Lower leg skin (tissue), 4 donors: Measurements from ENCODE around the gene DNPEP. TPM values are rescaled to one million over a fixed set of nuclear protein-coding genes. Genes with fewer than 3 reads are reported as not detected.
A peak's percentile ranks its signal among the peaks of the same experiment; 100 is the strongest.

Source experiments
- DNase-seq, 2 donors: peaks; one replicate each; pipeline ENCODE4 v3.0.0-alpha.2; 2019; ENCODE audit warnings: low spot score in 2 of 2
- H3K4me3 ChIP-seq: fragments of 200-600 bp; sonication (generic); 2 replicates; pipeline ENCODE4 v1.5.1; 2017; ENCODE audit warnings: mild to moderate bottlenecking, low read depth; ENCODE audit not compliant: poor library complexity, severe bottlenecking
- POLR2A ChIP-seq, 2 donors: fragments of 450-650 bp; IDR thresholded peaks; one replicate each; pipeline ENCODE4 v1.6.1; 2016 to 2017; ENCODE audit warnings: antibody characterized with exemption in 2 of 2, mild to moderate bottlenecking in 1 of 2, moderate library complexity in 1 of 2
- WGBS, 2 donors: methylation state at CpG; one replicate each; pipeline ENCODE4 v1.1.5; 2018; 5-methylcytosine and 5-hydroxymethylcytosine counted together
- intact Hi-C: fragments of 100-400 bp; cut with DNase I; formaldehyde crosslinking; loops from one replicate; pipeline ENCODE4 v1.15.0; 2023; ENCODE audit warnings: low total_unique reads
- total RNA-seq, 4 donors: library from RNA; depleted of rRNA; stranded (reverse); fragments of >200 nt; gene quantifications; one replicate each; pipeline ENCODE4 v1.1.0, GENCODE V29; 2016
- TF ChIP-seq, protein P1 (sequence below), 3 donors: fragments of 450-650 bp; IDR thresholded peaks; one replicate each; pipeline ENCODE4 v1.5.1; 2016; ENCODE audit warnings: antibody characterized with exemption in 3 of 3, mild to moderate bottlenecking in 3 of 3, moderate library complexity in 2 of 3

DNPEP gene
- total RNA-seq, 4 donors from 2014 or later, result 52.7 to 64.0 (median 57.6) TPM

GRCh38 chr2:219405451-219405850 is 17.7 kb upstream of the DNPEP start:
- TF ChIP-seq, protein P1, sequence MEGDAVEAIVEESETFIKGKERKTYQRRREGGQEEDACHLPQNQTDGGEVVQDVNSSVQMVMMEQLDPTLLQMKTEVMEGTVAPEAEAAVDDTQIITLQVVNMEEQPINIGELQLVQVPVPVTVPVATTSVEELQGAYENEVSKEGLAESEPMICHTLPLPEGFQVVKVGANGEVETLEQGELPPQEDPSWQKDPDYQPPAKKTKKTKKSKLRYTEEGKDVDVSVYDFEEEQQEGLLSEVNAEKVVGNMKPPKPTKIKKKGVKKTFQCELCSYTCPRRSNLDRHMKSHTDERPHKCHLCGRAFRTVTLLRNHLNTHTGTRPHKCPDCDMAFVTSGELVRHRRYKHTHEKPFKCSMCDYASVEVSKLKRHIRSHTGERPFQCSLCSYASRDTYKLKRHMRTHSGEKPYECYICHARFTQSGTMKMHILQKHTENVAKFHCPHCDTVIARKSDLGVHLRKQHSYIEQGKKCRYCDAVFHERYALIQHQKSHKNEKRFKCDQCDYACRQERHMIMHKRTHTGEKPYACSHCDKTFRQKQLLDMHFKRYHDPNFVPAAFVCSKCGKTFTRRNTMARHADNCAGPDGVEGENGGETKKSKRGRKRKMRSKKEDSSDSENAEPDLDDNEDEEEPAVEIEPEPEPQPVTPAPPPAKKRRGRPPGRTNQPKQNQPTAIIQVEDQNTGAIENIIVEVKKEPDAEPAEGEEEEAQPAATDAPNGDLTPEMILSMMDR (IDR thresholded peaks at IDR 0.05), result no peak
- TF ChIP-seq POLR2A (IDR thresholded peaks at IDR 0.05), result no peak
- no peak overlapping the region for H3K4me3 ChIP-seq
- no peak for DNase-seq
- intact Hi-C loops, result loop anchor here (5.0 kb wide), 1 partner anchor 127 kb away; no protein-coding TSS in a partner anchor
- WGBS, 2 donors, result 76 to 89% methylated on average over 6 to 9 of the region's 9 CpGs

GRCh38 chr2:219404954-219405353 is 17.2 kb upstream of the DNPEP start:
- WGBS, 2 donors, result 78 to 96% methylated on average over 5 to 7 of the region's 7 CpGs
- intact Hi-C loops, result loop anchor here (5.0 kb wide), 1 partner anchor 127 kb away; no protein-coding TSS in a partner anchor
- no peak overlapping the region for H3K4me3 ChIP-seq
- TF ChIP-seq, protein P1 (IDR thresholded peaks at IDR 0.05), result no peak
- TF ChIP-seq POLR2A (IDR thresholded peaks at IDR 0.05), result no peak
- no peak for DNase-seq

GRCh38 chr2:219404291-219404910 is 16.7 kb upstream of the DNPEP start:
- intact Hi-C loops, result no loop called here
- no peak overlapping the region for H3K4me3 ChIP-seq
- DNase-seq, result no peak
- TF ChIP-seq POLR2A (IDR thresholded peaks at IDR 0.05), result no peak
- TF ChIP-seq, protein P1 (IDR thresholded peaks at IDR 0.05), result no peak
- WGBS, 2 donors, result 76 to 81% methylated on average over 10 of the region's 10 CpGs

GRCh38 chr2:219403861-219404260 is 16.1 kb upstream of the DNPEP start:
- WGBS, 2 donors, result 82 to 88% methylated on average over 9 of the region's 9 CpGs
- H3K4me3 ChIP-seq, result no peak overlapping the region
- no peak for DNase-seq
- intact Hi-C loops, result no loop called here
- TF ChIP-seq POLR2A (IDR thresholded peaks at IDR 0.05), result no peak
- TF ChIP-seq, protein P1 (IDR thresholded peaks at IDR 0.05), result no peak

DNA sequence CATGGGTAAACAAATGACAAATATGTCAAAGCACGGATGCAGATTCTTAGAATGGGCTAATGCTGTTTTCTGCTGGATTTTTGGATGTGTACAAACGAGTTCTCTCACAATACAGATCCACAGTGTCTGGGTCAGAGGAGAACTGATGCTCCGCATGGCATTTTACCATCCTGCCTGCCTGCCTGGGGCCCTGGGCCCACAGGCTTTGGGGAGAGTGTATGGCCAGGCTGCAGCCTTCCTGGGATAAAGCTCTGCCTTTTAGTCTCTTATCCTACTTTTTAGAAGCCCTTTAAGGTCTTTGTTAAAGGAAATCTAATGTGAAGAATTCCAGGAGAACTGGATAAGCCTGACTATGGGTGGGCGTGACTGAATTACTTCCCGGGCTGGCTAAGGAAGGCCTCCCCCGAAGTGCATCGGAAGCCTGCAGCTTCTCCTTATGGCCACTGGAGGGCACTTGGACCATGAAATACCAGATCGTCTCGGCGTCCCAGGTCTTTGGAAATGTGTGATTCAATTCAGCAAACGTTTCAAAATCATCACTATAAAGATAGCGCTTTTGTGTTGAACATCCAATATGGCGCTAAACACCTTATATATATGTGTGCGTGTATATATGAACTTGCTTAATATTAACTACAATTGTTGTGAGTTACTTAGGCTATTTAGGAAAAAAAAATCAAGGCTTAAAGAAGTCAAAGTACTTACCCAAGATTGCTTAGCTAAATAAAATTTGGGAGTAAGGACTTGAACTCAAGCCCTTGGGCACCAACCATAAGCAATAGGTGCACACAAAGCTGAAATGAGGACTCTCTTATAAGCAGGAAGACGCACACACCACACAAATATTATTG is 15.2 kb upstream of the DNPEP start:
- DNase-seq, result peak; percentile 46 to 90
- intact Hi-C loops, result no loop called here
- WGBS, 2 donors, result 18% methylated on average over 15 of the region's 15 CpGs
- H3K4me3 ChIP-seq, result no peak overlapping the region
- TF ChIP-seq POLR2A (IDR thresholded peaks at IDR 0.05), result no peak
- TF ChIP-seq, protein P1 (IDR thresholded peaks at IDR 0.05), result peak in 1 of 3 donors; percentile 17
